Heart left ventricle (tissue), 16 donors: ENCODE results near the gene NDST3. TPM values are rescaled to one million over a fixed set of nuclear protein-coding genes. Genes with fewer than 3 reads are reported as not detected.

Experiments used
- ATAC-seq, 4 donors: fragments of 200-7000 bp; cut with Tn5 transposase; one replicate each; pipeline ENCODE4 v1.9.1; 2020 to 2022; ENCODE audit warnings: moderate library complexity in 4 of 4, mild to moderate bottlenecking in 3 of 4, moderate number of reproducible peaks in 1 of 4
- DNase-seq, 5 donors: peaks; one replicate each; pipeline ENCODE4 v3.0.0-alpha.2; 2020
- H3K27ac ChIP-seq, 12 donors: fragments of 200-600 bp; sonication (generic) in 4 of 12; one replicate each; pipeline versions ENCODE4 v1.5.0 to v1.8.0; 2016 to 2022; ENCODE audit warnings: mild to moderate bottlenecking in 2 of 12
- H3K27me3 ChIP-seq, 9 donors: fragments of 200-600 bp; sonication (generic) in 2 of 9; one replicate each; pipeline versions ENCODE4 v1.5.1 to v1.8.0; 2016 to 2022; ENCODE audit warnings: mild to moderate bottlenecking in 3 of 9
- H3K36me3 ChIP-seq, 9 donors: fragments of 200-600 bp; sonication (generic) in 2 of 9; one replicate each; pipeline versions ENCODE4 v1.5.0 to v1.8.0; 2018 to 2022; ENCODE audit warnings: mild to moderate bottlenecking in 2 of 9
- H3K4me1 ChIP-seq, 12 donors: fragments of 200-600 bp; sonication (generic) in 4 of 12; one replicate each; pipeline versions ENCODE4 v1.5.0 to v1.8.0; 2016 to 2022; ENCODE audit warnings: mild to moderate bottlenecking in 3 of 12
- H3K4me3 ChIP-seq, 12 donors: fragments of 200-600 bp; sonication (generic) in 4 of 12; one replicate each; pipeline versions ENCODE4 v1.5.0 to v1.8.0; 2017 to 2022; ENCODE audit warnings: mild to moderate bottlenecking in 9 of 12, moderate library complexity in 4 of 12
- H3K9me3 ChIP-seq, 12 donors: fragments of 200-600 bp; sonication (generic) in 4 of 12; one replicate each; pipeline versions ENCODE4 v1.5.0 to v1.8.0; 2016 to 2022; ENCODE audit warnings: mild to moderate bottlenecking in 1 of 12
- POLR2A ChIP-seq, 2 donors: fragments of 450-650 bp; IDR thresholded peaks; one replicate each; pipeline ENCODE4 v1.6.1; 2017; ENCODE audit warnings: antibody characterized with exemption in 2 of 2, mild to moderate bottlenecking in 2 of 2, moderate library complexity in 2 of 2
- WGBS, 4 donors: extraction: QIAGEN DNeasy Blood & Tissue Kit in 2 of 4; methylation state at CpG; one replicate each; pipeline versions ENCODE4 v1.1.5 to v1.1.7; 2013 to 2018; 5-methylcytosine and 5-hydroxymethylcytosine counted together
- intact Hi-C, 10 donors: fragments of 100-400 bp; cut with DNase I; formaldehyde crosslinking; loops; one replicate each; pipeline versions ENCODE4 v1.11.1 to v1.14.2; 2022
- polyA plus RNA-seq, 2 donors: library from polyadenylated mRNA; stranded (reverse); fragments of 200-250 nt; gene quantifications; one replicate each; pipeline ENCODE4 v1.2.3, GENCODE V29; 2013
- total RNA-seq, 9 donors: library from RNA; depleted of rRNA in 2 of 9; stranded (reverse); fragments of >200 nt in 2 of 9; fragmentation: NEBNext Ultra II Directional in 3 of 9; extraction: Animal tissue kit (Norgen Biotek cat#: 25700) in 3 of 9; gene quantifications; one replicate each; pipeline versions ENCODE4 v1.1.0 to v1.2.4, GENCODE V29; 2016 to 2023
- TF ChIP-seq, protein P1 (sequence below), 12 donors: fragments of 200-600 bp; sonication (generic) in 4 of 12; IDR thresholded peaks; one replicate each; pipeline versions ENCODE4 v1.5.0 to v1.8.0; 2018 to 2022; ENCODE audit warnings: antibody characterized with exemption in 12 of 12, mild to moderate bottlenecking in 5 of 12
- donor health status: ischemic (EF 13 %, LVEDD 7.1; RV severe dilation, severe dysfunction).
- donor health status: healthy with polysubstance abuse.
- donor health status: DM: no; HTN: yes; CAD: no.
- donor health status: DM: no; HTN: no; CAD: no.
- donor health status: ischemic (EF 25% LVEDD 6.9; RV normal size, moderate dysfunction).
- donor health status: ischemic (EF 25% LVEDD 5.7; RV mildly dilated, moderate dysfunction).
- donor health status: healthy.
- donor health status: DM: yes; HTN: yes; CAD: no.
- donor health status: ischemic (EF 35%, LVEDD 5.7; RV mildly dilated, moderate dysfunction).
- donor health status: nonischemic (EF 11% LVEDD 7.7; RV severe dilation, severe dysfunction).
- donor health status: DM: yes; HTN: yes; CAD: no.
- donor health status: PGD.
- donor health status: ischemic (EF 29% LVEDD 5.4; RV normal size, mild dysfunction).
- donor health status: nonischemic (EF 23%, LVEDD 6.1; RV moderate dilation, normal function).

Gene NDST3
- total and polyA plus RNA-seq, 11 donors, result 0.29 TPM; not detected in 10

DNA sequence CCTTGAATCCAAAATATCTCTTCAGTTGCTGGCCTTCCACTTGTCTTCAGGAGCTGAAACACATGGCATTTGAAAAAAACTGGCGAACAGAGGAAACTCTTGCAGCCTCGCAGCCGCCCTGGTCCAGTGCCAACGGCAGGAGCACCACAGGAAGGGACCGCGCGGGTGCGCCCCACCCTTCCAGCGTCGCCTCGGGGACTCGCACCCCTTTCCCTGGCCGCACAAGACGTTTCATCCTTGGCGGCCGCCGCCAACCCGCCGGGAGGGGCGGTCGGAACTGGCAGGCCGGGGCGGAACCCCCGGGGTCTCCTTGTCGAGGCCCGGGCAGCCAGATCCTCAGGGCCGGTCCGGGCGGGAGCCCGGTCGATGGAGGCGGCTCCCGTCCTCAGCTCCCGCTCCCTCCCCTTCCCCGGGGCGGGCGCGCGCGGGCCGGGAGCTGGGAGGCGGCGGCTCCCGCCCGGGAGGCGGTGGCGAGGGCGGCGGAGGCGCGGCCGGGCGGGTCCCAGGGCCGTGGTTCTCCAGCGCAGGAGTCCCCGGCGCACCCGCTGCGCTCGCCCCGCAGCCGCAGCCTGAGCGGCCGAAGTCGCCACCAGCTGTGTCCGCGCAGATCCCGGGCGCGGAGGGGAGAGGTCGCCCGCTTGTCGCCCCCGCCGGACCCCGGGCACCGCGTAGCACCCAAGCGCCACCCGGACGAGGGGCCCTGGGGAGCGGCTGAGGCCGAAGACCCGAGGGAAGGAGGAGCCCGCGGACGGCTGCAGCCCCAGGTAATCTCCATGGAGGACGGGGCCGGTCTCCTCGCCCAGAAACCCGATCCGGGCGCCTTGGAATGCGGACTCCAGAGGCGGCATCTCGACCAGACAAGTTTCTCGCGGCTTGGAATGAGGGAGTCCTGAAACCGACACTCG, 886 bp upstream of the NDST3 start:
- WGBS, 4 donors, result 1 to 2% (median 1%) methylated on average over 39 to 100 of the region's 100 CpGs
- peak in 2 of 4 donors; percentile 54 to 63 for ATAC-seq
- no peaks in the 10 kb centered on the region for H3K36me3 ChIP-seq
- TF ChIP-seq, protein P1, sequence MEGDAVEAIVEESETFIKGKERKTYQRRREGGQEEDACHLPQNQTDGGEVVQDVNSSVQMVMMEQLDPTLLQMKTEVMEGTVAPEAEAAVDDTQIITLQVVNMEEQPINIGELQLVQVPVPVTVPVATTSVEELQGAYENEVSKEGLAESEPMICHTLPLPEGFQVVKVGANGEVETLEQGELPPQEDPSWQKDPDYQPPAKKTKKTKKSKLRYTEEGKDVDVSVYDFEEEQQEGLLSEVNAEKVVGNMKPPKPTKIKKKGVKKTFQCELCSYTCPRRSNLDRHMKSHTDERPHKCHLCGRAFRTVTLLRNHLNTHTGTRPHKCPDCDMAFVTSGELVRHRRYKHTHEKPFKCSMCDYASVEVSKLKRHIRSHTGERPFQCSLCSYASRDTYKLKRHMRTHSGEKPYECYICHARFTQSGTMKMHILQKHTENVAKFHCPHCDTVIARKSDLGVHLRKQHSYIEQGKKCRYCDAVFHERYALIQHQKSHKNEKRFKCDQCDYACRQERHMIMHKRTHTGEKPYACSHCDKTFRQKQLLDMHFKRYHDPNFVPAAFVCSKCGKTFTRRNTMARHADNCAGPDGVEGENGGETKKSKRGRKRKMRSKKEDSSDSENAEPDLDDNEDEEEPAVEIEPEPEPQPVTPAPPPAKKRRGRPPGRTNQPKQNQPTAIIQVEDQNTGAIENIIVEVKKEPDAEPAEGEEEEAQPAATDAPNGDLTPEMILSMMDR (IDR thresholded peaks at IDR 0.05), result no peak
- no peak for TF ChIP-seq POLR2A (IDR thresholded peaks at IDR 0.05)
- peaks cover 4 to 67% (median 39%) of the 10 kb centered on the region in 9 donors for H3K27me3 ChIP-seq
- H3K27ac ChIP-seq, result no peak overlapping the region
- peaks cover 0 to 12% (median 0%) of the 10 kb centered on the region in 12 donors for H3K4me1 ChIP-seq
- no peaks in the 10 kb centered on the region for H3K9me3 ChIP-seq
- intact Hi-C loops, result no loop called here
- peak overlapping the region in 11 of 12 donors; percentile 10 to 48 (median 37) for H3K4me3 ChIP-seq
- peak in 3 of 5 donors; percentile 9 to 63 (median 20) for DNase-seq

DNA sequence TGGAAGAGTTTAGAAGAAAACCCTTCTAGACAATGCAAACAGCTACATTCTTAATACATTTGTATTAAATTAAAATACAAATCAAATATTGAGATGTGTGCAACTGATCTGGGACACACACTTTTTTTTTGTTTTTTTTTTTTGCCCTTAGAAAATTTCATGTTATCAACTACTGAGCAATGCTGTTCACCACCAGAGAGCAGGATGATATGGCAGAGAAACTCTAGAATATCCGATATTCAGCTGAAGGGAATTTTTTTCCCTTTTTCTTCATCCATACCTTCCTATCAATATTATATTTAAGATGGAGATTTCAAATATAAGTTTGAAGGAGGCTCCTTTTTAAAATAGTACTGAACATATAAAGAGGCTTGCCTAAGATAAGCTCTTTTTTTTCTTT, 1.0 kb downstream of the NDST3 start:
- DNase-seq (no peak), ATAC-seq (no peak)
- Histone ChIP-seq H3K4me1 (peaks cover 0 to 12% (median 0%) of the 10 kb centered on the region in 12 donors), H3K36me3 (no peaks in the 10 kb centered on the region), H3K27ac (no peak overlapping the region), H3K9me3 (no peaks in the 10 kb centered on the region), H3K27me3 (peaks cover 4 to 69% (median 39%) of the 10 kb centered on the region in 9 donors), H3K4me3 (no peak overlapping the region)
- TF ChIP-seq, protein P1 (IDR thresholded peaks at IDR 0.05), result no peak
- TF ChIP-seq POLR2A (IDR thresholded peaks at IDR 0.05), result no peak
- 76 to 87% (median 79%) methylated on average over 1 of the region's 1 CpG for WGBS, 4 donors
- intact Hi-C loops, result no loop called here

DNA sequence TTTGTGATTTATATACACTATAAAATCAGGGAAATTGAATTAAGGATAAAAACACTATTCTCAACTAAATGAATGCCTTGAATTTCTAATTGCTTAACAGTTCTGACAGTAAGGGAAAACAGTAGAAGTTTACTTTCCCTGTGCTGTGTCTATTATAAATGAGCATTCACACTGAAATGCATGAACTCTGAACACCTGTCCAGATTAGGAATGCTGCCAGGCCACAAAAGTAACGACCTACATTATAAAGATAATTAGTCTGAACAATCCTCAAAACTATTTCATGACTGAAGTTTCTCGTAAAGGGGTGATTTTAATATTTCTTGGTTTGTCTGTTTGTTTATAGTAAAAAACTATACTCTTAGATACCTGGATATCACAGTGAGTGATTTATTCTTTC, 2.0 kb downstream of the NDST3 start:
- TF ChIP-seq, protein P1 (IDR thresholded peaks at IDR 0.05), result no peak
- no peak for TF ChIP-seq POLR2A (IDR thresholded peaks at IDR 0.05)
- peaks cover 0 to 12% (median 0%) of the 10 kb centered on the region in 12 donors for H3K4me1 ChIP-seq
- ATAC-seq, result no peak
- H3K4me3 ChIP-seq, result no peak overlapping the region
- intact Hi-C loops, result no loop called here
- peaks cover 4 to 63% (median 39%) of the 10 kb centered on the region in 9 donors for H3K27me3 ChIP-seq
- no peak overlapping the region for H3K27ac ChIP-seq
- no peak for DNase-seq
- H3K36me3 ChIP-seq, result no peaks in the 10 kb centered on the region
- WGBS, 4 donors, result 65 to 77% (median 69%) methylated on average over 2 of the region's 2 CpGs
- no peaks in the 10 kb centered on the region for H3K9me3 ChIP-seq

DNA sequence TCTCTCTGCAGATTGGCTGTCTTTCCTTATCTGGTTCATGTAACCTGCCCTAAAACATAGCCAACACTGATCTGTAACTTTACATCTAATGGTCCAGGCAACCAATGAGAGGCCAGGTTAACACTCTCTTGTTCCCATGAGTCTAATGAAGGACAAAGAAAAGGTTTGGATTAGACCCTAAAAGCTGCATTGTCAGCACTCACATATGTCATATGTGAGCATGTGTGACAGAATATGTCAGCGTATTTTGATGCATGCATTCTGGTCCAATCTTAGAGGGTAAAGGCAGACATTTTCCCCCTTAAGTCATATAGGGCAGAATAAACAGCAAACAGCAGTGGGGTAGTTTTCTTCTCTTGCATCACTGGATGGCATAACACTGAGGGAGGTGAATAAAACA, 3.7 kb downstream of the NDST3 start:
- ATAC-seq (no peak), DNase-seq (no peak)
- Histone ChIP-seq H3K27ac (no peak overlapping the region), H3K36me3 (no peaks in the 10 kb centered on the region), H3K9me3 (no peaks in the 10 kb centered on the region), H3K27me3 (peaks cover 0 to 50% (median 32%) of the 10 kb centered on the region in 9 donors), H3K4me1 (peaks cover 0 to 11% (median 0%) of the 10 kb centered on the region in 12 donors), H3K4me3 (no peak overlapping the region)
- 86 to 100% (median 95%) methylated on average over 1 of the region's 1 CpG for WGBS, 4 donors
- no peak for TF ChIP-seq POLR2A (IDR thresholded peaks at IDR 0.05)
- TF ChIP-seq, protein P1 (IDR thresholded peaks at IDR 0.05), result no peak
- intact Hi-C loops, result no loop called here
